ENCODE results near the gene STARD13. TPM values are rescaled to one million over a fixed set of nuclear protein-coding genes. Genes with fewer than 3 reads are reported as not detected.
"Not testable (repeated sequence)": the region's sequence is repeated elsewhere in the genome, so short reads cannot be mapped to it uniquely, and the experiment has no call there.

Gene STARD13
- total RNA-seq, 1 donor from 2014 or later = 23.6 TPM

- DNase-seq (ENCODE audit: low read depth, low spot score) = no peak
- TF ChIP-seq CTCF (conservative IDR thresholded peaks at IDR 0.05) = no peak
- H3K9me3 Mint-ChIP-seq = no peaks in the 10 kb centered on the region
- no peak overlapping the region for H3K27ac Mint-ChIP-seq (ENCODE audit: unreplicated experiment)
- no peaks in the 10 kb centered on the region for H3K4me1 Mint-ChIP-seq
- H3K27me3 Mint-ChIP-seq (ENCODE audit: low read depth) = no peaks in the 10 kb centered on the region
- H3K4me3 Mint-ChIP-seq = no peak overlapping the region
- no peaks in the 10 kb centered on the region for H3K36me3 Mint-ChIP-seq (ENCODE audit: low read depth)
These were observed 107.2 kb downstream of the STARD13 start for GRCh38 chr13:33178209-33178840.

DNA sequence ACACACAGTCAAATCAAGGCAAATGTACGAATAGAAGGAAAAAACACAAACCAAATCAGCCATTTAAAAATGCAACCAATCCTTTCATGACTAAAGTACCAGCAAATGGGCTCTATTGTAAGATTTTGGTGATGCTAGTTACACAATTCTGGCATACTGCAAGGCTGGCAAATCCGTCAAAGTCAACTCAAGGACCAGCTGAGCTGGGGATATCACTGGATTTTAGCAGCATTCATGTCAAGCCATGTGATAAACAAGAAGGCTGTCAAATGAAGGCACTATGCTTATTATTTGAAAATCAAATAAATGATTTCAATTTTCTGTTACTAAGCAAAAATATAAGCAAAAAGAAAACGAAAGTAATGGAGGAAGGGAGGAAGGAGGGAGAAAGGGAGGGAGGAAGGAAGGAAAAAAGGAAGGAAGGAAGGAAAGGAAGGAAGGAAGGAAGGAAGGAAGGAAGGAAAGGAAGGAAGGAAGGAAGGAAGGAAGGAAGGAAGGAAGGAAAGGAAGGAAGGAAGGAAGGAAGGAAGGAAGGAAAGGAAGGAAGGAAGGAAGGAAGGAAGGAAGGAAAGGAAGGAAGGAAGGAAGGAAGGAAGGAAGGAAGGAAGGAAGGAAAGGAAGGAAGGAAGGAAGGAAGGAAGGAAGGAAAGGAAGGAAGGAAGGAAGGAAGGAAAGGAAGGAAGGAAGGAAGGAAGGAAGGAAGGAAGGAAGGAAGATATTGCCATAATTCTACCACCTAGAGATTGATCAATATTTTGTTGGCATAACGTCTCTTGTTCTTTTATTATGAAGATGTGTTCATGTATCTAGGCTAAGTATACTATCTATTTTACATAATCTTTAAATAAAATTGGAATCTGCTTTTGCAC, 108.0 kb downstream of the STARD13 start:
- not testable (repeated sequence) for H3K9me3 Mint-ChIP-seq; H3K4me3 Mint-ChIP-seq; DNase-seq (ENCODE audit: low read depth, low spot score); H3K27ac Mint-ChIP-seq (ENCODE audit: unreplicated experiment); H3K4me1 Mint-ChIP-seq; H3K27me3 Mint-ChIP-seq (ENCODE audit: low read depth); H3K36me3 Mint-ChIP-seq (ENCODE audit: low read depth)

- Mint-ChIP-seq H3K9me3 (no peaks in the 10 kb centered on the region), H3K4me1 (no peaks in the 10 kb centered on the region), H3K4me3 (no peak overlapping the region), H3K27ac (ENCODE audit: unreplicated experiment) (no peak overlapping the region), H3K36me3 (ENCODE audit: low read depth) (no peaks in the 10 kb centered on the region), H3K27me3 (ENCODE audit: low read depth) (no peaks in the 10 kb centered on the region)
- no peak for TF ChIP-seq CTCF (conservative IDR thresholded peaks at IDR 0.05)
- no peak for DNase-seq (ENCODE audit: low read depth, low spot score)
These were observed 109.0 kb downstream of the STARD13 start for GRCh38 chr13:33176526-33176925.

- Mint-ChIP-seq H3K9me3 (no peaks in the 10 kb centered on the region), H3K36me3 (ENCODE audit: low read depth) (no peaks in the 10 kb centered on the region), H3K4me3 (no peak overlapping the region), H3K27ac (ENCODE audit: unreplicated experiment) (no peak overlapping the region), H3K4me1 (no peaks in the 10 kb centered on the region), H3K27me3 (ENCODE audit: low read depth) (no peaks in the 10 kb centered on the region)
- TF ChIP-seq CTCF (conservative IDR thresholded peaks at IDR 0.05) = no peak
- DNase-seq (ENCODE audit: low read depth, low spot score) = no peak
These were observed 109.6 kb downstream of the STARD13 start for GRCh38 chr13:33175991-33176390.

- Mint-ChIP-seq H3K9me3 (no peaks in the 10 kb centered on the region), H3K27me3 (ENCODE audit: low read depth) (no peaks in the 10 kb centered on the region), H3K36me3 (ENCODE audit: low read depth) (no peaks in the 10 kb centered on the region), H3K4me1 (no peaks in the 10 kb centered on the region), H3K27ac (ENCODE audit: unreplicated experiment) (no peak overlapping the region), H3K4me3 (no peak overlapping the region)
- DNase-seq (ENCODE audit: low read depth, low spot score) = no peak
- TF ChIP-seq CTCF (conservative IDR thresholded peaks at IDR 0.05) = no peak
These were observed 110.6 kb downstream of the STARD13 start for GRCh38 chr13:33174931-33175330.

DNA sequence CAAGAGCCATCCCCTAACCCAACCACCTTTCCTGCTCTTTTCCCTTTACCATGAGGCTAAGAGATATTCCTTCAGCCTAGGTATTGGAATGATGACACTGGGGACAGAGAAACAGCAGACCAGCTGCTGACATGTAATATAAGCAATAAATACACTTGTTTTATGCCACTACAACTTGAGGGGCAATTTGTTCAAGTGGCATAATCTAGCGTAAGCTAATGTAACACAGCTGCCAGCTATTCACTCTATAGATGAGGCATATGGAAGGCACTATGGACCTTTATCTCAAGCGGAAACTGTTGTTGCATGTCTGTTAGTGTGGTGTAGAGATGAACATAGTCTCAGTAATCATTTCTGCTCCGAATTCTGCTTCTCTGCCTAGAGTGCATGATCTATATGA, 111.1 kb downstream of the STARD13 start:
- Mint-ChIP-seq H3K4me3 (no peak overlapping the region), H3K27ac (ENCODE audit: unreplicated experiment) (no peak overlapping the region)
- DNase-seq (ENCODE audit: low read depth, low spot score) = no peak

More for the DNA sequence above, 111.1 kb downstream of the STARD13 start:
- peaks cover 2% of the 10 kb centered on the region for H3K9me3 Mint-ChIP-seq
- peaks cover 3% of the 10 kb centered on the region for H3K36me3 Mint-ChIP-seq (ENCODE audit: low read depth)
- peaks cover 3% of the 10 kb centered on the region for H3K4me1 Mint-ChIP-seq
- no peaks in the 10 kb centered on the region for H3K27me3 Mint-ChIP-seq (ENCODE audit: low read depth)
- TF ChIP-seq CTCF (conservative IDR thresholded peaks at IDR 0.05) = no peak
